B cell (primary cell): ENCODE measurements around the gene C20orf173.

ENCODE experiments used
- EZH2 ChIP-seq: IDR thresholded peaks from 2 replicates; pipeline ENCODE4 v1.6.1; 2012; ENCODE audit warnings: borderline replicate concordance, low read depth, mild to moderate bottlenecking, moderate library complexity, low read length; ENCODE audit not compliant: insufficient read depth, poor library complexity, severe bottlenecking
- TF ChIP-seq, protein P1 (sequence below): fragments of 200-600 bp; IDR thresholded peaks from one replicate; pipeline ENCODE4 v1.8.0; 2022; ENCODE audit warnings: antibody characterized with exemption, mild to moderate bottlenecking

DNA sequence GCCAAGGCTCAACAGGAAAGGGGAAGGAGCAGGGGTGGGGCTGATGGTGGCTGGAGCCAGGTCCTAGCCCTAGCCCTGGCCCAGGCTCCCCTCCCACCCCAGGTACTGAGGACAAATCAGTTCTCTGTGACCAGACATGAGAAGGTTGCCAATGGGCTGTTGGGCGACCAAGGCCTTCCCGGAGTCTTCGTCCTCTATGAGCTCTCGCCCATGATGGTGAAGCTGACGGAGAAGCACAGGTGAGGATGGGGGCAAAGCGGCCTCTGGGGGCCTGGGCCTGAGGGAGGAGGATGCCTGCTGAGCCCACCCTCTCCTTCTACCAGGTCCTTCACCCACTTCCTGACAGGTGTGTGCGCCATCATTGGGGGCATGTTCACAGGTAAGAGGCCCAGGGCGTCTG is 27.4 kb upstream of the C20orf173 start:
- TF ChIP-seq, protein P1, sequence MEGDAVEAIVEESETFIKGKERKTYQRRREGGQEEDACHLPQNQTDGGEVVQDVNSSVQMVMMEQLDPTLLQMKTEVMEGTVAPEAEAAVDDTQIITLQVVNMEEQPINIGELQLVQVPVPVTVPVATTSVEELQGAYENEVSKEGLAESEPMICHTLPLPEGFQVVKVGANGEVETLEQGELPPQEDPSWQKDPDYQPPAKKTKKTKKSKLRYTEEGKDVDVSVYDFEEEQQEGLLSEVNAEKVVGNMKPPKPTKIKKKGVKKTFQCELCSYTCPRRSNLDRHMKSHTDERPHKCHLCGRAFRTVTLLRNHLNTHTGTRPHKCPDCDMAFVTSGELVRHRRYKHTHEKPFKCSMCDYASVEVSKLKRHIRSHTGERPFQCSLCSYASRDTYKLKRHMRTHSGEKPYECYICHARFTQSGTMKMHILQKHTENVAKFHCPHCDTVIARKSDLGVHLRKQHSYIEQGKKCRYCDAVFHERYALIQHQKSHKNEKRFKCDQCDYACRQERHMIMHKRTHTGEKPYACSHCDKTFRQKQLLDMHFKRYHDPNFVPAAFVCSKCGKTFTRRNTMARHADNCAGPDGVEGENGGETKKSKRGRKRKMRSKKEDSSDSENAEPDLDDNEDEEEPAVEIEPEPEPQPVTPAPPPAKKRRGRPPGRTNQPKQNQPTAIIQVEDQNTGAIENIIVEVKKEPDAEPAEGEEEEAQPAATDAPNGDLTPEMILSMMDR, result no peak
- no peak for TF ChIP-seq EZH2
